Activated T-helper 1 cell treated with Interleukin-2 at 50 U/mL for 16 hours (primary cell): Measurements from ENCODE around the gene NUP107.
A peak's percentile ranks its signal among the peaks of the same experiment; 100 is the strongest.
"Not testable (repeated sequence)": the region's sequence is repeated elsewhere in the genome, so short reads cannot be mapped to it uniquely, and the experiment has no call there.

Experiments used
- DNase-seq: peaks from one replicate; pipeline ENCODE4 v3.0.0-alpha.2; 2020; ENCODE audit warnings: low read depth

Gene NUP107

GRCh38 chr12:68686595-68687521 is at the start of gene NUP107:
Gene NUP107 (plus strand): TSS chr12:68686978. CDS start chr12:68687066, 88 bp downstream.
- DNase-seq = peak; percentile 93

- DNase-seq = not testable (repeated sequence)
Observed at GRCh38 chr12:68637439-68637838, 49.3 kb upstream of the NUP107 start.

- DNase-seq = no peak
Observed at GRCh38 chr12:68638171-68638570, 48.6 kb upstream of the NUP107 start.

GRCh38 chr12:68638721-68639395 is 47.9 kb upstream of the NUP107 start:
- no peak for DNase-seq

- DNase-seq = no peak
Observed at GRCh38 chr12:68639396-68639767, 47.4 kb upstream of the NUP107 start.

- DNase-seq = no peak
Observed at GRCh38 chr12:68641138-68641537, 45.6 kb upstream of the NUP107 start.

GRCh38 chr12:68646484-68646883 is 40.3 kb upstream of the NUP107 start:
- DNase-seq = no peak

- DNase-seq = no peak
Observed at GRCh38 chr12:68647507-68647906, 39.3 kb upstream of the NUP107 start.

GRCh38 chr12:68648179-68648578 is 38.6 kb upstream of the NUP107 start:
- DNase-seq = no peak

- no peak for DNase-seq
Observed at GRCh38 chr12:68665016-68665569, 21.7 kb upstream of the NUP107 start.

GRCh38 chr12:68667291-68667690 is 19.5 kb upstream of the NUP107 start:
- no peak for DNase-seq

- DNase-seq = no peak
Observed at GRCh38 chr12:68667896-68668295, 18.9 kb upstream of the NUP107 start.

GRCh38 chr12:68671179-68671578 is 15.6 kb upstream of the NUP107 start:
- DNase-seq = no peak

GRCh38 chr12:68673788-68674187 is 13.0 kb upstream of the NUP107 start:
- no peak for DNase-seq

- DNase-seq = no peak
Observed at GRCh38 chr12:68674376-68674775, 12.4 kb upstream of the NUP107 start.

GRCh38 chr12:68675101-68675842 is 11.5 kb upstream of the NUP107 start:
- DNase-seq = peak; percentile 55

GRCh38 chr12:68676854-68677253 is 9.9 kb upstream of the NUP107 start:
- DNase-seq = not testable (repeated sequence)

GRCh38 chr12:68686262-68686594 is 550 bp upstream of the NUP107 start:
- DNase-seq = no peak

- no peak for DNase-seq
Observed at GRCh38 chr12:68695454-68695853, 8.7 kb downstream of the NUP107 start.

GRCh38 chr12:68699486-68699885 is 12.7 kb downstream of the NUP107 start:
- DNase-seq = no peak

- DNase-seq = no peak
Observed at GRCh38 chr12:68727776-68728175, 41.0 kb downstream of the NUP107 start.

GRCh38 chr12:68733661-68734071 is 46.9 kb downstream of the NUP107 start:
- no peak for DNase-seq
